NCI-H128 (cell line): ENCODE data around the gene SEMA6A.

Source experiments
- DNase-seq: peaks from one replicate; lab custom pipeline; 2025; ENCODE audit not compliant: unreplicated experiment; lab: John Stamatoyannopoulos, UW

SEMA6A gene

GRCh38 chr5:116498503-116499048, 76.0 kb downstream of the SEMA6A start:
- no peak for DNase-seq

GRCh38 chr5:116497631-116498030, 77.0 kb downstream of the SEMA6A start:
- DNase-seq: no peak

DNA sequence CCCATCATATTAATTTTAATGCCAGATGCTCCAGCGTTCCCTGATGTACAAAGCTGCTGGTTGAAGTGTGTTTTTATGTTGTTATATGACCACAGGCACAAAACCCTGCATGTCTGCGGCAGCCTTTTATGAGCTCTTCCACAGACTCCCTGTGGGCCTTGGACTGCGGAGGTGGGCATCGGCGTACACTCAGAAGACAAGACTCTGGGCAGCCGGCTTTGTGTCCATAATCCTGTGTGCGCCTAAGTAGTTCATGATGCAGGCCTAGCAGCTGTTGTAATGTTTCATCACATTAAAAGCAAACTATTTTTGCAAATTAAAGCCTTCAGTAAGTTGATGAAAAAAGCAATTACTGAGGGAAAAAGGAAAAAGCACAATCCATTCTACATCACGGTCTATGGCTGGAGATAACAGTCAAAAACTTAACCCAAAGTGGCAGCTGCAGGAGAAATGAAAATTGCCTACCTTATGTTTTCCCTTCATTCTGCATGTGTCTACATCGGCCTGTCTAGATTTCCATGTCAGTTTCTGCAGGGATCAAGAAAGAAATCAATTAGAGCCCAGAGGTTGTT, 78.8 kb downstream of the SEMA6A start:
- peak; percentile 64 for DNase-seq

DNA sequence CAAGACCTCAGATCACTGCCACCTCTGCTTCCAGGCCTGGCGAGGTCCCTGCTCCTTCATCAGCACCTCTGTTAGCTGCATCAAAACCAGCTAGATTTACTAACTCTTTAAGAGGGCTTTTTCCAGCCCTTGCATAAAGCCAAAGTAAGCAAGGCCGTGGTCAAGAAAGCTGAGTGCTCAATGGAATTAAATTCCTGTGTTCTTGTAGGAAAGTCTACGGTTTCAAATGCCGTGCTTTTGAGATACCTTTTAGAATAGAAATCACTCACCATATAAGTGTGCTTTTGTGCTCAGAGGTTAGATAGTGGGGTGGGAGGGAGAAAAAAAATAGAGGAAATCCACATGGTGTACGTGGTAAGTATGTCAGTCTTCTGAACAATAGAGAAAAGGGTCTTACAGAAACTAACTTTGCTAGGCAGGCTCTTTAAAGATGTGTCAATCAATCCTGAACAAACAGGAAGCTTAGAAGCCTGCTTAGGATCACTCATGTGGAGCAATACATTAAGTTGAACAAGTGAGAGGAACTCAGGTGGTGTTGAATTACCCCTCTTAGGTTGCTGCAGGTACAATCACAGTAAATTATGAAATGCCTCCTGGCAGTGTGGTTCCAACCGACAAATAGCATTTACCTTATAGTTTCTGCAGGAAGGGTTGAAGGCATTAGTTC, 79.7 kb downstream of the SEMA6A start:
- peak; percentile 58 for DNase-seq

GRCh38 chr5:116492776-116493175, 81.8 kb downstream of the SEMA6A start:
- no peak for DNase-seq

- no peak for DNase-seq
Measured at GRCh38 chr5:116492016-116492623, 82.5 kb downstream of the SEMA6A start.

DNA sequence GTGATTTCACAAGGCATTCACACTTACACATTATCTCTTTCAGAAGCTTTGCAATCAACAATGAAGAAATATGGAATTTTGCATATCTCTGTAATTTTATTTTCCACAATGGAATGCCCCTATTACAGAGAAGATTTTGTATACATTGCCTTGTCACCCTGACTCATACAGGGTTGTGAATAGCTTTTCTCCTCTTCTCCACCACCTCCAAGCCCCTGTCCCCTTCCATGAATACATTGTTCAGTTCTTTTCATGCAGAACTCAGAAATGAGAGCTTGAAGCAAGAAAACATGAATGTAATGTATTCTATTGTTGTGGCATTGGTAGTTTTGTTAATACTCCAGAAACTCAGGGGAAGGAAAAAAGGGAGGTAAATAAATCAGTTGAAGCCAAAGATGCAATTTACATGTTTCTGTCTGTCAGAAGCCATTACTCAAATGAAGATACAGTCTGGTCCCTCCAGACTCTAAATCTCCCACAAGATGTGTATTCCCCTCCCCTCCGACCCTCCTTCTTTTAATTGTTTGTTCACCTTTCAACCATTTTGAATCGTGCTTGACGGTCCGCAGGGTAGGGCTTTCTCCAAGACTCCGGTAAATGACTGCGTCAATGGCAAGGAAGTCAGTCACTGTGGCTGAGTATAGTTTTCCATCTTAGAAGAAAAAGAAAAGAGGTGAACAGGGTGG, 86.1 kb downstream of the SEMA6A start:
- DNase-seq: no peak

DNA sequence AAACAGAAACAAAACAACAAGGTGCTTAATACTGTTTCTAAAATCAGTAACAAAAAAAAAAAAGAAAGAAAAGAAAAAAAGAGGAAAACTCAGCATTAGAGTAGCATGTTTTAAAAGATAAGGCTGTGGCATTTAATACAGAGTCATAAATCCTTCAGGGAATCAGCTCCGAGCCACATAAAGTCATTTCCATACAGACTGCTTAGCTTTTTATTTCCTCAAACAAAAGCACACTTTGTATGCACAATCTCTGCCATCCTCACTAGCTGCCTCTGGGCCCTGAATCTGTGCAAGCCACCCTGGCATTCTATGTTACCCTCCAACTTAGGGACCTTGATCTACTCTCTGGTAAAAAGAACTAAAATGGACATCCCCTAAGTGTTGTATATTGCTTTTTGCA, 87.6 kb downstream of the SEMA6A start:
- DNase-seq: no peak

DNA sequence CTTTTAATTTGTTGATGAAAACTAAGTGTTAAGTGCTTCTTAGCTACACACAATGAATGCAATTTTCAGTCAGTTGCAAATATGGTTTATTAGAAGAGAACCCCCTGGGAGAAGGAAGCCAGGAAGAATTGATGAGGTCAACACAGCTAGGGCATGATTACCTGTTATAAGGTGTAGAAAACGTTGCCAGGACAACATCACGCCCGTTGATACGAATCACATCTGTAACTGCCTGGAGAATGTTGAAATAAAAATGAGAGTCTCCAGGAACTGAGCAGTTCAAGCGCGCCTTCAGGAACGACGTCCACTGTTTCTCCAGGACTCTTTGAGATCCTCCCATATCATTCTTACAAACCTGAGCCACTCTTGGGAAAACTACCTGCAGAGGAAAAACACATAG, 88.0 kb downstream of the SEMA6A start:
- DNase-seq: no peak

DNA sequence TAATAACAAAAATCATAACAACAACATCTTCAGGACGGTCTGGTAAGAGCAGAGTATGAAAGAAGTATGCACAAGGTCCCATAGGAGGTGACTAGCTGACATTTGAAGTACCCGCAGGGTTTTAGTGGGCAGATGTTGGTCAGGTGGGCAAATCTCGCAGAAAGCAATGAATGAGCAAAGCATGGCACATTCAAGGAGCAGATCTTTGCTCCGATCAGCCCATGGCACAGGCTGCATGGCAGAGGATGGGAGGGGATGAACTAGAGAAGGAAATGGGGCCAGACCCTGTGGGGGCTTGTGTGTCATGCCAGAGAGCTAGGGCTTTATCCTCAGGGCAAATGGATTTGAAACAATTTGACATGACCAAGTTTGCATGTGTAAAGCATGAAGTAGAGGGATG, 90.0 kb downstream of the SEMA6A start:
- DNase-seq: no peak

GRCh38 chr5:116482394-116482793, 92.2 kb downstream of the SEMA6A start:
- no peak for DNase-seq

DNA sequence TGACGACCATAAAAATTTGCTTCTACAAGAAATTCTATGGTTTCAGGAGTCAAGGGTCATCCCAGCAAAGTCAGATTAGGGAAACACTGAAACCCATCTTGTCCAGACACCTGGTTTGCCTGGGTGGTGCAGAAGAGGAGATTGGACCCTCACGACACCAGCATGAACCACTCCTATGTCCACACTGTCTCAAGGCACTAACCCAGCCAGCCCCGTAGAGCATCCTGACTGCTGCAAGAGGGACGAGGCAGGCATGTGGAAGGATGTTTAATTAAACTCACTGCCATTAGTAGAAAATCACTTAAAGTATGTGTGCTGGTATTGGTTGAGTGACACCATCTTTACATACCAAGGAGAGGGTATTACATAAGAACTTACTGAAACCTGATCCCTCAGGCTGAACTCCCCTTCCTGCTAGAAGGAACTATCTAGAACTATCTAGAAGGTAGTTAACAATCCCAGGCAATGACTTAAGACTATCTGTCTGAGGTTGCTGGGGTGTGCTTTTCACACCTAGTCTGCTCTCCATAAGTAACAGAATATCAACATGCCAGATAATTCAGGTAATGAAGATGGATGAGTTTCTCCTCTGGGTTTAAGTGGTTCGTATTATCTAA, 93.6 kb downstream of the SEMA6A start:
- no peak for DNase-seq

- DNase-seq: no peak
Measured at GRCh38 chr5:116479776-116480675, 94.6 kb downstream of the SEMA6A start.

DNA sequence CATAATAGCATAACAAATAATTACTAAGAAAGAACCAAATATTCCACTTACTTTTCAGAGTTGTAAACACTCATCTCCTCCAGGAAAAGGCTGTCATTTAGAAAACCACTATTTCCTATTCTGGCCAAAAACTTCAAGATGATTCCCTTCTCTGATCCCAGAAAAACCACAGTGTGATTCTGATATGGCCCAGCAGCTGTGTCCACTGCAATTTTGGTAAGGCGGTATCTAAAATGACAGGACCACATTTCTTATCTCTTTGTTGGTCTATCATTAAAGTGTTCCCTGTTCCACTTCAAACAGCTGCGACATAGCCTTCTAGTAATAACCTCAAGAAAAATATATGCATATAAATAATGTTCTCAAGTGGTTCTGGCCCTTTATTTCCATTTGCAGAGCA, 96.1 kb downstream of the SEMA6A start:
- no peak for DNase-seq

DNA sequence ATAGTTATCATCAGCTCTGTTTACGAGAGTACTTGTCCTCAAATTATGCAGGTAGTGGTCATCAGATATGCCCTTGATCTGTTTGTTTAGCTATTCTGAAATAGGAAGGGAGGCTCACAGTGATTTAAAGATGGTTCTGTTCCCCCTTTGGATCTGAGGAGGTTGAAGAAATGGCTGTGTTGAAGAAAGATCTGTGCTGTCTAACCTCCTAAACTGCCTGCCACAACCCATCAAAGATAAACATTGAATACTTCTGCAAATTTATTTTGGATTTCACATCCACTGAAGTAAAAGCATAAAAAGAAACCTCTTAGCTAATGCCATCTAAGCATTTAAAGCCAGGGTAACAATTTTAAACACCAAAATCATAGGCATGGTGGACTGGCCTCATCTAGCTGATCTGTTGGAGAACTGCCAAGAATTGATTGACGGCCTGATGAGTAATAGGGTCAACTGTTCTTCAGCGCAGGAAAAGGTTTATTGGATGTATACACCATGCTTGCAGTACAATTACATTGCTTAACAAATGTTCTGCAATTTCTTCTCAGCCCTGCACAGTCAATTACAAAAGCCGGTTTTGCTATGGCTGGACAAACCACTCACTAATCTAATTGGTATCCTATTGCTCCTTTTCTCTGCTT, 97.6 kb downstream of the SEMA6A start:
- DNase-seq: no peak

GRCh38 chr5:116475338-116475737, 99.3 kb downstream of the SEMA6A start:
- no peak for DNase-seq

DNA sequence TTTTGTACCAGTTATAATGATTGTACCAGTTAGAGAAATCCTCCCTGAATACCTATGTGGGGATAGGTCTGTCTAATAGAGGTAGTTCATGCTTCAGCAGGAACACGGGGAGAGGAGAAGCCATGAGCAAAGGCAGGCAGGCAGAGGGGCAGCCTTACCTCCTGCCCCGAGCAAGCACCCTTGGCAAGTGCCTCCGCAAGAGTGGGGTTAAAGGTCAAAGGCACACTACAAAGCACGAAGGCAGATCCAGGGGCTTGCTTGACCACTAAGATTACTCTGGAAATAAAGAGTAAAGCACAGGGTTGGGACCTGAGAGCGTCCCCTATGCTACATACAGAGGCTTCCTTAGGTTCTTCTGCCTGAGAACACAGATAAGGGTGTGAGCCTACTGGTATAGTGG, 100.9 kb downstream of the SEMA6A start:
- no peak for DNase-seq

DNA sequence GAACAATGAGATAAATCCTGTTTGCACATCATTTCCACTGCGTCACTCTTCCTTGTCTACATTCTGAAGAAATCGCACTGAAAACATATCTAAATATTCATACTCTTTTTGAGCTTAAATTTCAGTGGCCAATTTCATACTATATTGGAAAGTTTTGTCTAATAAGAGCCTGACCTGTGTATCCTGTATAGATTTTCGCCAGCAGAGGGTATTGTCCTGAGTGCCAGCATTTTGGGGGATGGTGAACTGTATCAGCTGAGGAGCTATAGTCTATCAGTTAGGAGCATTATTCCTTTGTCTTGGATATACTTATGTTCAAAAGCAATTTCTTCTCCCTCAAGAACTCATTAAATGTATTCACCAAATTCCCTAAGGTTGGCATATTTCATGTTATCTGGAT, 102.3 kb downstream of the SEMA6A start:
- no peak for DNase-seq

DNA sequence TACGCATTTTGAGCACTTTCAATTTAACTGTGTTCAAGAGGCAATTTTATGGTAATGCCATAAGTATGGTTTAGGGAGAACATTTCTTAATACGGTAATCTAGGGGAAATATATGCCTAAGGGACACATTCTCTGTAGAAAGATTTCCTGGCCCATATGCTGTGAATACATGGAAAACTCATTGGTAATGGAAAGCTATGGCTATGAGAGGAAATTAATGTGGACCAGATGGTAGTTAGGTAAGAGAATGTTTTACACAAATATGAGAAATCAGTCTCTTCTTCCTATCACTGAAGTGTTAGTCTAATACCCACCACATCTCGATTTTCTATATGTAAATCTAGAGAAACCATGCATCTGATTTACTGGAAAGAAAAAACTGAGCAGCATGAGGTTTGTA, 105.0 kb downstream of the SEMA6A start:
- DNase-seq: no peak

GRCh38 chr5:116468583-116468982, 106.0 kb downstream of the SEMA6A start:
- no peak for DNase-seq
